Cardiac fibroblast (primary cell): ENCODE results near the gene CALCOCO1.

ENCODE experiments used
- DNase-seq, 2 donors: peaks; one replicate each; pipeline versions ENCODE4 v3.0.0 to v3.0.0-alpha.2; 2010; ENCODE audit warnings: low read depth in 2 of 2
- H3K4me3 ChIP-seq, 2 donors: replicated peaks in 1 of 2; 1 replicate in 1 of 2; 2 replicates in 1 of 2; pipeline ENCODE4 v1.5.1; 2011; ENCODE audit warnings: low read depth in 2 of 2, low read length in 2 of 2, mild to moderate bottlenecking in 2 of 2, moderate library complexity in 1 of 2
- CTCF ChIP-seq: IDR thresholded peaks from one replicate; pipeline ENCODE4 v1.5.1; 2011; ENCODE audit warnings: low read depth, mild to moderate bottlenecking, low read length, inconsistent platforms

Gene CALCOCO1

GRCh38 chr12:53727310-53728041 lies at the start of gene CALCOCO1:
Gene CALCOCO1 (minus strand): TSS chr12:53727452. CDS start chr12:53725242, 2,210 bp downstream.
- TF ChIP-seq CTCF, result no peak

GRCh38 chr12:53776872-53777271 lies 49.6 kb upstream of the CALCOCO1 start:
- DNase-seq, result no peak
- no peak for TF ChIP-seq CTCF
- H3K4me3 ChIP-seq, result no peak overlapping the region

More at GRCh38 chr12:53727310-53728041, at the start of gene CALCOCO1:
- H3K4me3 ChIP-seq, result peak within 1 kb of the TSS; percentile 79 to 84
- peak; percentile 98 for DNase-seq

- no peak for TF ChIP-seq CTCF
Observed at GRCh38 chr12:53775478-53776145, 48.4 kb upstream of the CALCOCO1 start.

GRCh38 chr12:53770281-53770680 lies 43.0 kb upstream of the CALCOCO1 start:
- peak; percentile 48 to 94 for DNase-seq
- H3K4me3 ChIP-seq, result no peak overlapping the region
- no peak for TF ChIP-seq CTCF

More at GRCh38 chr12:53775478-53776145, 48.4 kb upstream of the CALCOCO1 start:
- H3K4me3 ChIP-seq, result no peak overlapping the region
- peak in 1 of 2 donors; percentile 24 for DNase-seq

GRCh38 chr12:53768976-53769375 lies 41.7 kb upstream of the CALCOCO1 start:
- H3K4me3 ChIP-seq, result no peak overlapping the region
- DNase-seq, result no peak
- no peak for TF ChIP-seq CTCF

GRCh38 chr12:53766881-53767280 lies 39.6 kb upstream of the CALCOCO1 start:
- DNase-seq, result no peak
- no peak for TF ChIP-seq CTCF
- H3K4me3 ChIP-seq, result no peak overlapping the region
